NCI-H1930 (cell line): Measurements from ENCODE around the gene DPRX.
A peak's percentile ranks its signal among the peaks of the same experiment; 100 is the strongest.
"Not testable (repeated sequence)": the region's sequence is repeated elsewhere in the genome, so short reads cannot be mapped to it uniquely, and the experiment has no call there.

ENCODE experiments used
- DNase-seq, 2 experiments: peaks; one replicate each; lab custom pipeline; 2025; lab: John Stamatoyannopoulos, UW

Gene DPRX

DNA sequence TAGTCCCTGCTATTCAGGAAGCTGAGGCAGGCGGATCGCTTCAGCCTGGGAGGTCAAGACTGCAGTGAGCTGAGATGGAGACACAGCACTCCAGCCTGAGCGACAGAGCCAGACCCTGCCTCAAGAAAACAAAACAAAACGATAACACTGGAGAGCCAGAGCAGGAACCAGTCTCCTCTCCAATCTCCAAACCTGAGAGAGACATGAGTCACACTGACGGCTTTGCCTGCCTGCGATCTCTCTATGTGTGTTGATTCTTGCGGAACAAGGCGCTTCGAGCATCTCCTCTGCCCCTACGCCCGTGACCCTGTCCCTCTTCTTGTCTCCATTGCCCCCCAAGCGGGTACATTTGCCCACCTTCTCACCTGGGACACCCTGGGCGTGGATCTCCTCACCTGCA, 15.6 kb downstream of the DPRX start:
- DNase-seq: no peak

DNA sequence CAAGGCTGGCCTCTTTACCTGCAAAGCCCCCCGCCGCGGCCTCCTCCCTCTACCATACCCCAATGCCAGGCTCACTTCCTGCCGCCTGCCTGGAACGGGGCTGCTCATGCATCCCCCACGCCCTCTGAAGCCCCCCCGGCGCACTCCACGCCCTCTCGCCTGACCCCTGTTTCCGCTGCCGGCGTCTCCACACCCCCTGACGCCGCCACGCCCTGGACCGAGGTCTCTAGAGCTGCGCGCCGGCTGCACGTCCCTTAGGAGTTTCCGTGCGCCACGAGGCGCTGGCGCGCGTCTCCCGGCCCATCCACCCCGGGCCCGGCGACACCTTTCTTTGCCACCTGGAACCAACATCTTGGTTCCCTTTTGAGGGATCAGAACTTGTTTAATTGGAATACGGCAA, 16.0 kb downstream of the DPRX start:
- no peak for DNase-seq

DNA sequence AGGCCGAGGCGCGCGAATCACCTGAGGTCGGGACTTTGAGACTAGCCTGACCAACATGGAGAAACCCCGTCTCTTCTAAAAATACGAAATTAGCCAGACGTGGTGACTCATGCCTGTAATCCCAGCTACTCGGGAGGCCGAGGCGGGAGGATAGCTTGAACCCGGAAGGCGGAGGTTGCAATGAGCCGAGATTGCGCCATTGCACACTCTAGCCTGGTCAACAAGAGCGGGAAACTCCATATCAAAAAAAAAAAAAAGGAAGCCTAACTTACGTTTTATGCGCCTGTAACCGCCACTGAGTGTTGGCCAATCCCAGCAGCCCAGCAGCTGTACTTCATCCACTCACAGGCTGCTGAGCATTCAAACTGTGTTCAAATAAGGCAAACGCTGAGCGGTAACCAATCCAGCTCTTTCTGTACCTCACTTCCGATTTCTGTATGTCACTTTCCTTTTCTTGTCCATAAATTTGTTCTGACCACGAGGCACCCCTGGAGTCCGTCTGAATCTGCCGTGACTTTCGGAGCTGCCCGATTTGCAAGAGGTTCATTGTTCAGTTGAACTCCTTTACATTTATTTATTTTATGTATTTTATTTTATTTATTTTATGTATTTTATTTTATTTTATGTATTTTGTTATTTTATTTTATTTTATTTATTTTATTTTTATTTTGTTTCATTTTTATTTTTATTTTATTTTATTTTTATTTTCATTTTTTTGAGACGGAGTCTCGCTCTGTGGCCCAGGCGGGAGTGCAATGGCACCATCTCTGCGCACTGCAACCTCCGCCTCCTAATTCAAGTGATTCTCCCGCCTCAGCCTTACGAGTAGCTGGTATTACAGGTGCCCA, 18.2 kb downstream of the DPRX start:
- DNase-seq: no peak

DNA sequence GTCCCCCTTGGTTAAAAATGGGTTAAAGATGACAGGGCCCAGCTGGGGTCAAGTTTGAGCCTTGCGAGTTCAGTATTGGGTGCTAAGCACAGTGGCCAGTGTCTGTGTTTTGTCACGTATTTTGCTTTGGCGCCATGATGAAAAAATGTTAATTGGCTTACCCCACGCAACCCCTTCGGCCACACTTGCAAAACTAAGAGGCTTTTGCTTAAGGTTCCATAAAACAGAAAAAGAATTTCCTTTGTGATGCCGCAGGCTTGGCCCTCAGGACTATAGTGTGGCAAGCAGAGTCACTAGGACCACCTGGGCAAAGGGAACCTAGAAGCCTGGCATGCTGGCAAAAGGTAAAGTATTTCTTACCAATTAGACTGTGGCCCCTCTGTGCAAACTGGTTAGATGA, 20.7 kb downstream of the DPRX start:
- DNase-seq: no peak

DNA sequence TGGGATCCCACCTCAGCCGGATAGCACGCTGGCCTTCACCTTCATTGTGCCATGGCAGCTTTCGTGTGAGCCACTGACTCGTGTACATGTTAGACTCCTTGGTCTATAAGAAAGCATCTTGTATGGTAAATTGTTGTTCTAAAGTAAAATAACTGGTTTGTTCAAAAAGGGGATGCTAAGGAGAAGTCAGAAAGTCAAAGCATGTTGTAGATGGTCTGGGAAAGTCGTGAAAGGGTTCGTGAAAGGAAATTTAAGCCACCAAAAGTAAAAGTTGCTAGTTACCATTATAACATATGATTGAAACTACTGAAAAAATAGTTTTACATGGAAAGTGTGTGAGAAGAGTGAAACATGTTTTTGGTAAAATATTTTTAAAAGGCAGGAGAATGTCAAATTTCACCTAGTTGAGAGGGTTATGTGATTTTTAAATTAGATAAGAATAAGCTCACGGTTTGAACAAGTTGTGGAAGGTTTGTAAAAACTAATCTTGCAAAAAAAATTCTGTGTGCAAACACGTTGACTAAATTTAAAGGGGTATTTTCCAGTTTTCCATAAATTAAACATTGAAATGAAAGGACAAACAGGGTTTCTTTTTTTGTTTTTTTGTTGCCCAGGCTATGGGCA, 23.4 kb downstream of the DPRX start:
- no peak for DNase-seq

DNA sequence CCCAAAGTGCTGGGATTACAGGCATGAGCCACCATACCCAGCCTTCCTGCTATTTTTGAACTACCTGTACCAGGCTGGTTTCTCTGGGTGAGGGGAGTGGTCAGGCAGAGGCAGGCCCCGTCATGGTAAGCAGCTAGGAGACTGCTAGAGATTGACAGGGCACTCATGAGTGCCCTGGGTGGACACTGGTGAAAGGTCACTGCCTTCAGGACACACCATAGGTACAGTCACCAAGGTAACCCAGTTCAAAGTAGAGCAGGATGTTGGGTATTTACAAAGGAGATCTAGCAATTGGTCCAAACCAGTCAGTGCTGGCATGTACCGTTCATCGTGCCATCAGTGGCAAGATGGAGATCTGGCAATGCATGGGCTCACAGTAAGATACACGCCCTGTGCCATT, 25.5 kb downstream of the DPRX start:
- no peak for DNase-seq

DNA sequence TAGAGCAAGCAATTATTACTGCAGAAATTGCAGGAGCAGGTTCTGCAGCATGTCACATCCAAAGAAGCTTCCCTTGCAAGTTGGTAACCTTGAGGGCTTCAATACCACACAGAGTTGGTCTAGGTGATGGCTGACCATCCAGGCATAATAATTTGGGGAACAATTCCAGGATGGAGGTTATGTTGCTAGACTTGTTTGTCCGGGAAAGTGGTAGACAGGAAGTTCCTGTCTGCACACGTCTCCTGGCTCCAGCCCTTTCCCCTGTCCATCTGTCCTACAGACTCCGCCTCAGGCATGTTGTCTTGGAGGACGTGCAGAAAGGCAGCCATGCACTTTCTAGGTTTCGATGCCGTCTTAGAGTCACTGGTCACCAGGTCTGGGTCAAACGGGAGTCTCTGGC, 26.0 kb downstream of the DPRX start:
- no peak for DNase-seq

DNA sequence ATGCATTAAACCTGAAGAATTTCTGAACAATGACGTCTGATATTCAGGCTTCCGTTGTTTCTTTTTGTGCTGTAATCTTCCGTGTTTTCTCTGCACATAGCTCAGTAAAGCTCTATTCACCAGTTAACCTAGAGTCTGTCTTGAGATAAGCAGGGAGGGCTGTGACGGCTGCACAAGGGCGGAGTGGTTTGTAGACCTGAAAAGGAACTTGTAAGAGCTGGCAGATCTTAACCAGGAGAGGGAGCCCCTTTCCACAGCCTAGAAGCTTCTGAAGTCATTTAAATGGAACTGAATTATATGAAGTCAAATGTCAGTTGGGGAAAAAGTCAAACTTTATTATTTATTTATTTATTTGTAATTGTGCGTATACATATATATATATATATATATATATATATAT, 27.5 kb downstream of the DPRX start:
- peak in 1 of 2 experiments; percentile 31 for DNase-seq

DNA sequence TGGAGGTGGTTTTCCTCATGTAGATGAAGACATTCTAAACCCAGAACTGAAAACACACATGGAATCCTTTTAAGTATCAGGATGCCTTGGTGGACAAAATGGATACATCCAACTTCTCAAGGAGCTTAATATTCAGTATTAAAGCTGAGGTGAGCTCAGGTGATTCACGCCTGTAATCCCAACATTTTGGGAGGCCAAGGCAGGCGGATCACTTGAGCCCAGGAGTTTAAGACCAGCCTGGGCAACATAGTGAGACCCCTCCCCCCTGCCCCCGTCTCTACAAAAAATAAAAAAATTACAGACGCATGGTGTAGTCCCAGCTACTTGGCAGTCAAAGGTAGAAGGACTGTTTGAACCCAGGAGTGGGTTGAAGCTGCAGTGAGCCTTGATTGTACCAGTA, 28.8 kb downstream of the DPRX start:
- no peak for DNase-seq

DNA sequence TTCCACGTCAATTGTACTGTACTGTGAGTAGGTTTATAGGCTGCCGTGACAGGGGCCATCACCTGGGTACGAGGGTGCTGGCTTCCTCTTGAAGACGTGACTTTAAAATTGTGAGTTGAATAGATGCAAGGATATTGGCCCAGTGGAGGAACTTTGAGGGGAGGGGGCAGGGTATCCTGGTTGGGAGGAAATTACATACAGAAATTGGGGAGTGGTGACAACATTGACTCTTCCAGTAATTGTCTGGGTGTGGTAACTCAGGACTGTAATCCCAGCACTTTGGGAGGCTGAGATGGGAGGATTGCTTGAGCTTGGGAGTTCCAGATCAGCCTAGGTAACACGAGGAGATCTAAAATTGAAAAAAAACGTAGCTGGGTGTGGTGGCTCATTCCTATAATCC, 30.4 kb downstream of the DPRX start:
- no peak for DNase-seq

DNA sequence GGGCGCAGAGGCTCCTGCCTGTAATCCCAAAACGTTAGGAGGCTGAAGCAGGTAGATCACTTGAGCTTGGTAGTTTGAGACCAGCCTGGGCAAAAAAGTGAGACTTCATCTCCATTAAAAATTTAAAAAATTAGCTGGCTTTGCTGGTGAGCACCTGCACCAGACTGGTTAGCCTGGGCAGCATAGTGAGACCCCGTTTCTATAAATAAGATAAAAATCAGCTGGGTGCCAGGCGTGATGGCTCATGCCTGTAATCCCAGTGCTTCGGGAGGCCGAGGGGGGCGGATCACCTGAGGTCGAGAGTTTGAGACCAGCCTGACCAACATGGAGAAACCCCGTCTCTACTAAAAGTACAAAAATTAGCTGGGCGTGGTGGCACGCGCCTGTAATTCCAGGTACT, 32.4 kb downstream of the DPRX start:
- DNase-seq: no peak

DNA sequence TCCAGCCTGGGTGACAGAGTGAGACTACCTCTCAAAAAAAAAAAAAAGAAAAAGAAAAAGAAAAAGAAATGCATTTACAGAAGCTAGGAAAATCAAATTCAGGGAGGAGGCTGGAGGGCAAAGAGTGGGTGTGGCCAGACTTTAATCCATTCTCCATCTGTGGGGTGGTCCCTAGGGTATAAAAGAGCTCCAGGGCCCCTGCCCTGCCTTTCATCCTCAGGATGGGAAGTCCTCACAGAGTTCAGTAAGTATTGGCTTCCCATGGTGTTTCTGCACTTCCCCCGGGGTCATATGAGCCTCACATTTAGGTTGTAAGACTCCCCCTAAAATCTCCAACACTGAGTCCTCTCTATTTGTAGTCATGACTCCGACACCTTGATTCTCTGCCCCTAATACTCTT, 33.0 kb downstream of the DPRX start:
- DNase-seq: no peak

DNA sequence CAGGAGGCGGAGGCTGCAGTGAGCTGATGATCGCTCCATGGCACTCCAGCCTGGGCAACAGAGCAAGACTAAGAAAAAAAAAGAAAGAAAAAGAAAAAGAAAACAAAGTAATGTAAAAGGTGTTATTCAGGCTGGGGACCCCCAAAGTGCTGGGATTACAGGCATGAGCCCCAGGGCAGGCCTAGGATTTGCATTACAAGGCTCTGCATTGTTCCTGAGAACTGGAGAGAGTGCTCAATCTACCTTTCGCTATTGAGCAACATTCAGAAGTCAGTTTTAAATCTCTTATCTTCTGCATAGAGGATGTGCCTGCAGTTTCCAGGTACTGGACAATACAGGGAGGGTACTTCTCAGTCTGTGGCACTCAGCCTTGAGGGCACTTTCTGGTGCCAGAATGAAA, 34.5 kb downstream of the DPRX start:
- DNase-seq: not testable (repeated sequence)

DNA sequence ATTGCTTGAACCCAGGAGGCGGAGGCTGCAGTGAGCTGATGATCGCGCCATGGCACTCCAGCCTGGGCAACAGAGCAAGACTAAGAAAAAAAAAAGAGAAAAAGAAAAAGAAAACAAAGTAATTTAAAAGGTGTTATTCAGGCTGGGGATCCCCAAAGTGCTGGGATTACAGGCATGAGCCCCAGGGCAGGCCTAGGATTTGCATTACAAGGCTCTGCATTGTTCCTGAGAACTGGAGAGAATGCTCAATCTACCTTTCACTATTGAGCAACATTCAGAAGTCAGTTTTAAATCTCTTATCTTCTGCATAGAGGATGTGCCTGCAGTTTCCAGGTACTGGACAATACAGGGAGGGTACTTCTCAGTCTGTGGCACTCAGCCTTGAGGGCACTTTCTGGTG, 37.0 kb downstream of the DPRX start:
- not testable (repeated sequence) for DNase-seq

DNA sequence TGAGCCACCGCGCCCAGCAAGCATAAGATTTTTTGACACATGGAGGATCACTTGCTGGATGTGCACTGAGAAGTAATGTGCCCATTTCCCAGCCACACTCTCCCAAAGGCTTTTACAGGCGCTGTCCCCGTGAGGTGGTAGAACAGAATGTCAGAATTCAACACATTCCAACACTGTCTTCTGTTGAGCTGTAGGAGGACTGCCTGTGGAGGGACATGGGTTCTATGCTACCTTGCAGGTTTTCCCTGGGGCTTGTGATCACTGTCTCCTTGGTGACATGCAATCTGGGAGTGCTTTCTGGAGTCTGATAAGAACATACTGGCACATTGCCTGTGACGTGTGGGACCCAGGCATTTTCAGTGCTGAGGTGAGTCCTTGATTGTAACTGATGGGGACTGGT, 38.5 kb downstream of the DPRX start:
- no peak for DNase-seq

DNA sequence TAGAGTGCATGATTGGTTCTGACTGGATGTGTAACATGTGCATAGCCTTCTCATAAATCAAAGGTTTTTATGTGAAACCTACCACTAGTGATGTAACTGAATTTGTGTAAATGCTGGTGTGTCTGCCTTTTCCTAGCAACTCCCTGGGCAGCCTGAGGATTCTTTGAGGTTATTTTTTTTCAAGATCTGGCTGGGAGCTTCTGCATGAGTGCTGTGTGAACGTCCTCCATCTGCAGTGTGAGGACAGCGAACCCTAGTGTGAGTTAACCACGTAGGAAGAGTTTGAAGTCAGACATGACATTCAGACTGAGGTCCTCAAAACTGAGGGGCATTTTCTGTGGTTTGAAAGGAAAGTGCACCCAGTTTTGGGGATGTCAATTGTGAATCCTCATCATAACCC, 39.9 kb downstream of the DPRX start:
- DNase-seq: no peak
